Activated CD4-positive, CD25-positive, alpha-beta regulatory T cell treated with anti-CD3 and anti-CD28 coated beads, Interleukin-2, amount 50 U/mL, for 72 hours (primary cell): ENCODE results near the gene ESYT3.
"Not testable (repeated sequence)": the region's sequence is repeated elsewhere in the genome, so short reads cannot be mapped to it uniquely, and the experiment has no call there.

Source experiments
- DNase-seq: peaks from one replicate; pipeline ENCODE4 v3.0.0; 2021

The ESYT3 gene

DNA sequence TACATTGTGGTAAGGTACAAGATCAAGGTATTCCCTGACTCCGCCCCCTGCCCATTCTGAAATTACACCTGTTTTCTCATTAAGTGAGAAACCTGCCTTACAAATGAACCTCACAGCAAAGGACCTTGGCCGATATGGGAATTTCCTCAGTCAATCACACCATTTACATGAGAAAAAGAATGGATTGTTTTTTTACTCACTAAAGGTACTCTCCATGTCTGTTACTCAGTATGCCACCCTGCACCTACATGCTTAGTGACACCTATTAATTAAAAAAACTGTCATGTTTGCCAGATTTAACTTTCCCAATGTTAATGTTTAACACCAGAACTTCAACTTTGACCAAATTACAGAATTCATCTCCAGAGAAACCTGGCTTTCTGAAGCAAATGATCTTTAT is 62.0 kb downstream of the ESYT3 start:
- no peak for DNase-seq

DNA sequence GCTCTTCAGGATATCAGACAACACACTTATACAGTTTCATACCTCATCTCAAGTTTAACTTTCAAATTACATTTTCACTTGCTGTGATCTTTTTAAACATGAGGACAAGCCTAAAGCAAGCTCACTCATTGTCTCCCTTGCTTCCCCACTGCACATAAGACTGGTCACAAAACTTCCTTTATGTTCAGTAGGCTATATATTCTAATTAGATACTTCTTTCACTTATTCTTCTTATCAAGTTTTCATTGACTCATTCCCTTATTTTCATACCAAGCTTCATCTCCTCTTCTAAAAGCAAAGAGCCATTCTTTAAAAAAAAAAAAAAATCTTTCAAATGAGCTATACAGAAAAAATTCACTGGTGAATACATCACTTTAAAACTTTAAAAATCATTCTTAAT is 62.6 kb downstream of the ESYT3 start:
- no peak for DNase-seq

GRCh38 chr3:138497851-138498250 is 63.4 kb downstream of the ESYT3 start:
- DNase-seq = no peak

GRCh38 chr3:138498991-138499390 is 64.6 kb downstream of the ESYT3 start:
- DNase-seq = no peak

DNA sequence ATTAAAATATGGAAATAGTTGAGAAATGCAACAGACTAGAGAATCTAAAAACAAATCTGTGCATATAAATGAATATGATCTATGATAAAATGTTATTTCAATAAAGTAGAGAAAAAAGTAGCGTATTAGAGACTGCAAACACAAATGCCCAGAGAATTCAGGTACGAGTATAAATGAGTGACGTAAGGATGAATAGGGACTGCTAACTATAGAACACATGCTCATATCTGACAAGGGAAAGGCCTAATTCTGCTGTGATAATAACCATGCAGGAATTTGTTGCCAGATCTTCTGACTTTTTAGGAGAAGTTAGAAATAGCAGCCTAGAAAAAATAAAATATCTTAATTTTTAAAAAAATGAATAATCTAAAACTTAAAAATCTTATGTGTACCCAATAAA is 73.1 kb downstream of the ESYT3 start:
- no peak for DNase-seq

DNA sequence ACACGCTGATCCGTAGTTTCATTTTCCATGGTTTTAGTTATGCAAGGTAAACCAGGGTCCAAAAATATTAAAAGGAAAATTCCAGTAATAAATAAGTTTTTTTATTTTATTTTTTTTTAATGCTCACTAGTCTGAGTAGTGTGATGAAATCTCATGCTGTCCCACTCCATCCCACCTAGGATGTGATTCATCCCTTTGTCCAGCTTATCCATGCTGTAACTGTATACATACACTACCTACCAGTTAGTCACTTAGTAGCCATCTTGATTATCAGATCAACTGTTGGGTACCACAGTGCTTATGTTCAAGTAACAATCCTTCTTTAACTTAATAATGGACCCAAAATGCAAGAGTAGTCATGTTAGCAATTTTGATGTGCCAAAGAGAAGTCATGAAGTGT is 75.2 kb downstream of the ESYT3 start:
- DNase-seq = no peak

DNA sequence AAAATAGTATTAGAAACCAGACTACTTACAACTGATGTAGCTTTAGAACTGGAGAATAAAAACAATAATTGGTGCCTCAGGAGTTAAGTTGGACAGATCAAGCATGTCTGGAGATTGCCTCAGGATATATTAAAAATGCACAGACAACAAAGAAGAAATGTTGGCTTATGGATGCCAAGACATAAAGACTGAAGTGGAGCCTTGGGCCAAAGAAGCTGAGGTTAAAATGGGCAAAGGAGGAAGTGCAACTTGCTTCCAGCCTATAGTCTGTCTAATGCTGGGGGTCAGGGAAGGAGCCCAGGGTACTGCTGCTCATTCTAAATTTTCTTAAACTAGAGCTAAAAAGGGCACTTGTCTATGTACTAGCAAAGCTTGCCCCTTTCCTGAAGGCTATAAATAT is 77.5 kb downstream of the ESYT3 start:
- DNase-seq = no peak

DNA sequence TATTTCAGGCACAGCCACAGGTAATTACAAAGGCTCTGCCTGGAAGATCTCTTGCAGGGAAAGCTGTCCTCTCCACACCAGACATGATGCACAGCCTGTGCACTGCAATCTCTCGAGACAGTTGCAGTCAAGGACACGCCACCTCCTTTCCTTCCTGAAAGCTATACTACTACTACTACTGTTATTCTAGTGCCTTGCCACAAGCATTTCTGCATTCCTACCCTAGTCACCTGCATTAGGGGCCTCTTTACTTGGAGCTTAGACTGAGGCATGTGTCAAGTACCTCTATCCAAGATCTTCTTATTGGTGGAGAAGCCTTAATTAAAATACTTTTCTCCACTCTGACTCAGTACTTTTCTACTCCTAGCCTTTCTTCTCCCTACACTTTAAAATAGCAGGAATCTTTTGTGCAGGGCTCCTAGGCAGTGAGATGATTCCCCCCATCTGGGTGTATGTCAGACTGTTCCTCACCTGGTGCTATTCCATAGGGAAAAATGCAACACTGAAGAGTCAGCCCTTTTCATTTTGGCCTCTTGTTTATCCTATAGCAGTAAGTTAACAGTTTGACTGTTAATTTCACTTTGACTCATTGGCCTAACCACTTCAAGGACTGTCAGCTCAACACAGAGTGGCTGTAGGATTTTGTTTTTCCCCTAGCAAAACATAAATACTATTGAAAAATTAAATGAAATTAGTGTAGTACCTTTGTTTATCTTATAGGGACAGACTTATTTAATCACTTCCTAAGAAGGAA is 78.9 kb downstream of the ESYT3 start:
- DNase-seq = no peak

GRCh38 chr3:138521445-138521844 is 87.0 kb downstream of the ESYT3 start:
- DNase-seq = not testable (repeated sequence)
